Testis (tissue), 3 donors: ENCODE measurements around the gene FLYWCH1. TPM values are rescaled to one million over a fixed set of nuclear protein-coding genes. Genes with fewer than 3 reads are reported as not detected.

Experiments used
- DNase-seq: peaks from one replicate; pipeline ENCODE4 v3.0.0-alpha.2; 2019
- H3K27ac ChIP-seq, 2 donors: fragments of 200-600 bp; sonication (generic); one replicate each; pipeline ENCODE4 v1.5.1; 2019
- H3K27me3 ChIP-seq: fragments of 200-600 bp; sonication (generic); one replicate; pipeline ENCODE4 v1.5.1; 2019
- H3K36me3 ChIP-seq: fragments of 200-600 bp; sonication (generic); one replicate; pipeline ENCODE4 v1.5.1; 2017; ENCODE audit warnings: low read depth; ENCODE audit errors: missing control alignments
- H3K4me1 ChIP-seq: fragments of 200-600 bp; sonication (generic); one replicate; pipeline ENCODE4 v1.5.1; 2019
- H3K4me3 ChIP-seq, 2 donors: fragments of 200-600 bp; sonication (generic); one replicate each; pipeline ENCODE4 v1.5.1; 2017 to 2019
- H3K9me3 ChIP-seq: fragments of 200-600 bp; sonication (generic); one replicate; pipeline ENCODE4 v1.5.1; 2017
- POLR2A ChIP-seq: fragments of 450-650 bp; IDR thresholded peaks from one replicate; pipeline ENCODE4 v1.6.1; 2017; ENCODE audit warnings: antibody characterized with exemption, mild to moderate bottlenecking, moderate library complexity
- WGBS, 2 donors: methylation state at CpG; one replicate each; pipeline ENCODE4 v1.1.5; 2018; 5-methylcytosine and 5-hydroxymethylcytosine counted together
- intact Hi-C: fragments of 100-400 bp; cut with DNase I; formaldehyde crosslinking; loops from one replicate; pipeline ENCODE4 v1.15.1; 2023; ENCODE audit warnings: low total_unique reads
- polyA plus RNA-seq: library from polyadenylated mRNA; stranded (reverse); fragments of 350-450 nt; fragmentation: Illumina TruSeq; extraction: RNeasy Lipid Tissue Mini Kit (QIAGEN cat#74804); gene quantifications from one replicate; pipeline ENCODE4 v1.2.3, GENCODE V29; 2014; ENCODE audit warnings: low read depth, low replicate concordance; ENCODE audit not compliant: insufficient read depth
- total RNA-seq, 2 donors: library from RNA; depleted of rRNA; stranded (reverse); fragments of >200 nt; gene quantifications; one replicate each; pipeline ENCODE4 v1.2.3, GENCODE V29; 2016
- TF ChIP-seq, protein P1 (sequence below), 3 experiments: fragments of 450-650 bp in 2 of 3; fragments of 200-600 bp in 1 of 3; sonication (generic) in 1 of 3; IDR thresholded peaks; one replicate each; pipeline ENCODE4 v1.5.1; 2016 to 2019; ENCODE audit warnings: antibody characterized with exemption in 3 of 3, mild to moderate bottlenecking in 2 of 3, moderate library complexity in 1 of 3

The FLYWCH1 gene
- total and polyA plus RNA-seq, 3 donors from 2014 or later = 12.5 to 31.0 (median 26.7) TPM

- TF ChIP-seq, protein P1, sequence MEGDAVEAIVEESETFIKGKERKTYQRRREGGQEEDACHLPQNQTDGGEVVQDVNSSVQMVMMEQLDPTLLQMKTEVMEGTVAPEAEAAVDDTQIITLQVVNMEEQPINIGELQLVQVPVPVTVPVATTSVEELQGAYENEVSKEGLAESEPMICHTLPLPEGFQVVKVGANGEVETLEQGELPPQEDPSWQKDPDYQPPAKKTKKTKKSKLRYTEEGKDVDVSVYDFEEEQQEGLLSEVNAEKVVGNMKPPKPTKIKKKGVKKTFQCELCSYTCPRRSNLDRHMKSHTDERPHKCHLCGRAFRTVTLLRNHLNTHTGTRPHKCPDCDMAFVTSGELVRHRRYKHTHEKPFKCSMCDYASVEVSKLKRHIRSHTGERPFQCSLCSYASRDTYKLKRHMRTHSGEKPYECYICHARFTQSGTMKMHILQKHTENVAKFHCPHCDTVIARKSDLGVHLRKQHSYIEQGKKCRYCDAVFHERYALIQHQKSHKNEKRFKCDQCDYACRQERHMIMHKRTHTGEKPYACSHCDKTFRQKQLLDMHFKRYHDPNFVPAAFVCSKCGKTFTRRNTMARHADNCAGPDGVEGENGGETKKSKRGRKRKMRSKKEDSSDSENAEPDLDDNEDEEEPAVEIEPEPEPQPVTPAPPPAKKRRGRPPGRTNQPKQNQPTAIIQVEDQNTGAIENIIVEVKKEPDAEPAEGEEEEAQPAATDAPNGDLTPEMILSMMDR (IDR thresholded peaks at IDR 0.05) = no peak
- TF ChIP-seq POLR2A = no peak
- H3K27ac ChIP-seq = no peak overlapping the region
- intact Hi-C loops = no loop called here
- no peaks in the 10 kb centered on the region for H3K9me3 ChIP-seq
- DNase-seq = no peak
- no peaks in the 10 kb centered on the region for H3K36me3 ChIP-seq
- no peaks in the 10 kb centered on the region for H3K27me3 ChIP-seq
- no peaks in the 10 kb centered on the region for H3K4me1 ChIP-seq
- WGBS, 2 donors = 87 to 88% methylated on average over 6 of the region's 6 CpGs
- H3K4me3 ChIP-seq = no peak overlapping the region
Measured at GRCh38 chr16:2879854-2880508, 31.8 kb upstream of the FLYWCH1 start.

GRCh38 chr16:2881783-2882649 lies 29.7 kb upstream of the FLYWCH1 start:
- no peaks in the 10 kb centered on the region for H3K36me3 ChIP-seq
- no peaks in the 10 kb centered on the region for H3K9me3 ChIP-seq
- H3K27ac ChIP-seq = peak overlapping the region; percentile 94 to 95
- WGBS, 2 donors = 8 to 9% methylated on average over 22 to 49 of the region's 52 CpGs
- intact Hi-C loops = no loop called here
- DNase-seq = no peak
- H3K27me3 ChIP-seq = no peaks in the 10 kb centered on the region
- H3K4me1 ChIP-seq = no peaks in the 10 kb centered on the region
- TF ChIP-seq POLR2A = no peak
- TF ChIP-seq, protein P1 (IDR thresholded peaks at IDR 0.05) = no peak
- peak overlapping the region; percentile 67 to 94 for H3K4me3 ChIP-seq

GRCh38 chr16:2882650-2883457 lies 28.9 kb upstream of the FLYWCH1 start, which contains the start of gene FLYWCH2:
Gene FLYWCH2, plus strand, starts transcription at chr16:2883215. Its CDS starts 13,235 bp downstream, at chr16:2896450.
- Histone ChIP-seq H3K27me3 (no peaks in the 10 kb centered on the region), H3K4me1 (no peaks in the 10 kb centered on the region), H3K9me3 (no peaks in the 10 kb centered on the region), H3K27ac (peak within 1 kb of the TSS; percentile 94 to 95), H3K36me3 (no peaks in the 10 kb centered on the region), H3K4me3 (peak within 1 kb of the TSS; percentile 67 to 94)
- TF ChIP-seq POLR2A = peak; percentile 15
- TF ChIP-seq, protein P1 (IDR thresholded peaks at IDR 0.05) = peak in 2 of 3 experiments; percentile 22 to 46
- intact Hi-C loops = no loop called here
- peak; percentile 99 for DNase-seq
- 0% methylated on average over 21 to 50 of the region's 73 CpGs for WGBS, 2 donors

GRCh38 chr16:2883458-2883908 lies 28.2 kb upstream of the FLYWCH1 start:
- intact Hi-C loops = no loop called here
- WGBS, 2 donors = 0% methylated on average over 6 to 28 of the region's 31 CpGs
- no peaks in the 10 kb centered on the region for H3K9me3 ChIP-seq
- no peaks in the 10 kb centered on the region for H3K4me1 ChIP-seq
- H3K4me3 ChIP-seq = peak overlapping the region; percentile 67 to 94
- H3K36me3 ChIP-seq = no peaks in the 10 kb centered on the region
- peak overlapping the region; percentile 94 to 95 for H3K27ac ChIP-seq
- no peaks in the 10 kb centered on the region for H3K27me3 ChIP-seq
- no peak for DNase-seq
- no peak for TF ChIP-seq POLR2A
- TF ChIP-seq, protein P1 (IDR thresholded peaks at IDR 0.05) = no peak
